ENCODE measurements around the gene IL31.

IL31 gene

GRCh38 chr12:122147514-122148290 lies 26.3 kb downstream of the IL31 start:
- no peak for DNase-seq (ENCODE audit: extremely low spot score)
- no peak for TF ChIP-seq CTCF (IDR thresholded peaks at IDR 0.05; ENCODE audit: control extremely low read depth, extremely low read depth, low read depth, missing control alignments)
- POLR2A ChIA-PET, result no interaction called here
- CTCF ChIA-PET, result interaction anchor here (0.9 to 1.6 kb wide), 4 partner anchors 12 to 93 kb away, joined by 3 to 5 read pairs (median 3); no protein-coding TSS in a partner anchor

GRCh38 chr12:122145505-122146330 lies 28.3 kb downstream of the IL31 start:
- no peak for DNase-seq (ENCODE audit: extremely low spot score)
- CTCF ChIA-PET, result interaction anchor here (0.6 to 1.8 kb wide), 5 partner anchors 13 to 643 kb away, joined by 3 to 5 read pairs (median 4); no protein-coding TSS in a partner anchor
- POLR2A ChIA-PET, result no interaction called here
- TF ChIP-seq CTCF (IDR thresholded peaks at IDR 0.05; ENCODE audit: control extremely low read depth, extremely low read depth, low read depth, missing control alignments), result no peak

GRCh38 chr12:122144885-122145284 lies 29.1 kb downstream of the IL31 start:
- DNase-seq (ENCODE audit: extremely low spot score), result no peak
- ChIA-PET CTCF (interaction anchor here (1.0 to 1.8 kb wide), 3 partner anchors 21 to 90 kb away, joined by 3 to 5 read pairs (median 4); no protein-coding TSS in a partner anchor), POLR2A (no interaction called here)
- TF ChIP-seq CTCF (IDR thresholded peaks at IDR 0.05; ENCODE audit: control extremely low read depth, extremely low read depth, low read depth, missing control alignments), result no peak

- no peak for DNase-seq (ENCODE audit: extremely low spot score)
- CTCF ChIA-PET, result interaction anchor here (1.2 to 1.4 kb wide), 2 partner anchors 17 to 24 kb away, joined by 3 read pairs; no protein-coding TSS in a partner anchor
- no peak for TF ChIP-seq CTCF (IDR thresholded peaks at IDR 0.05; ENCODE audit: control extremely low read depth, extremely low read depth, low read depth, missing control alignments)
- POLR2A ChIA-PET, result no interaction called here
Measured at GRCh38 chr12:122142857-122143256, 31.2 kb downstream of the IL31 start.

GRCh38 chr12:122141911-122142725 lies 31.9 kb downstream of the IL31 start:
- POLR2A ChIA-PET, result no interaction called here
- TF ChIP-seq CTCF (IDR thresholded peaks at IDR 0.05; ENCODE audit: control extremely low read depth, extremely low read depth, low read depth, missing control alignments), result no peak
- no peak for DNase-seq (ENCODE audit: extremely low spot score)
- CTCF ChIA-PET, result interaction anchor here (1.0 to 1.4 kb wide), 3 partner anchors 18 to 25 kb away, joined by 3 to 5 read pairs (median 3); no protein-coding TSS in a partner anchor
